Measurements from ENCODE around the gene SIGLEC5. TPM values are rescaled to one million over a fixed set of nuclear protein-coding genes. Genes with fewer than 3 reads are reported as not detected.

Gene SIGLEC5
- total and polyA plus RNA-seq, 10 donors = 5.9 to 12.9 (median 9.8) TPM; not detected in 5

- TF ChIP-seq POLR2A (IDR thresholded peaks at IDR 0.05) (no peak), POLR2AphosphoS5 (IDR thresholded peaks at IDR 0.05) (no peak), CTCF (IDR thresholded peaks at IDR 0.05 in 8 of 11, conservative IDR thresholded peaks at IDR 0.05 in 3 of 11) (no peak)
- 83 to 99% (median 90%) methylated on average over 3 of the region's 3 CpGs for WGBS, 5 donors
- H3K27ac ChIP-seq = no peak overlapping the region
- H3K9me3 ChIP-seq = no peaks in the 10 kb centered on the region
- DNase-seq = no peak
- peaks cover 9 to 50% (median 33%) of the 10 kb centered on the region in 6 donors for H3K4me1 ChIP-seq
- no peaks in the 10 kb centered on the region for H3K27me3 ChIP-seq (replicated peaks in 1 of 7)
- H3K4me3 ChIP-seq = no peak overlapping the region
- peaks cover 0 to 52% (median 19%) of the 10 kb centered on the region in 6 donors for H3K36me3 ChIP-seq
- intact Hi-C loops (cut with DNase I; ENCODE audit: low total_unique reads) = no loop called here
Measured at GRCh38 chr19:51573331-51573730, 56.9 kb downstream of the SIGLEC5 start.

- Histone ChIP-seq H3K4me1 (peaks cover 9 to 50% (median 33%) of the 10 kb centered on the region in 6 donors), H3K27me3 (replicated peaks in 1 of 7) (no peaks in the 10 kb centered on the region), H3K27ac (no peak overlapping the region), H3K4me3 (peak overlapping the region in 1 of 8 donors; percentile 89), H3K9me3 (no peaks in the 10 kb centered on the region), H3K36me3 (peaks cover 0 to 48% (median 19%) of the 10 kb centered on the region in 6 donors)
- intact Hi-C loops (cut with DNase I; ENCODE audit: low total_unique reads) = no loop called here
- no peak for DNase-seq
- TF ChIP-seq CTCF (IDR thresholded peaks at IDR 0.05 in 8 of 11, conservative IDR thresholded peaks at IDR 0.05 in 3 of 11) (no peak), POLR2A (IDR thresholded peaks at IDR 0.05) (no peak), POLR2AphosphoS5 (IDR thresholded peaks at IDR 0.05) (no peak)
- 75 to 98% (median 92%) methylated on average over 4 of the region's 4 CpGs for WGBS, 5 donors
Measured at GRCh38 chr19:51572908-51573307, 57.3 kb downstream of the SIGLEC5 start.

GRCh38 chr19:51572410-51572809, 57.8 kb downstream of the SIGLEC5 start:
- intact Hi-C loops (cut with DNase I; ENCODE audit: low total_unique reads) = no loop called here
- H3K27ac ChIP-seq = no peak overlapping the region
- TF ChIP-seq POLR2AphosphoS5 (IDR thresholded peaks at IDR 0.05) (no peak), CTCF (IDR thresholded peaks at IDR 0.05 in 8 of 11, conservative IDR thresholded peaks at IDR 0.05 in 3 of 11) (no peak), POLR2A (IDR thresholded peaks at IDR 0.05) (no peak)
- peaks cover 0 to 45% (median 19%) of the 10 kb centered on the region in 6 donors for H3K36me3 ChIP-seq
- peaks cover 9 to 50% (median 33%) of the 10 kb centered on the region in 6 donors for H3K4me1 ChIP-seq
- WGBS, 5 donors = 23 to 45% (median 25%) methylated on average over 3 of the region's 3 CpGs
- no peak for DNase-seq
- H3K4me3 ChIP-seq = peak overlapping the region in 6 of 8 donors; percentile 55 to 89 (median 64)
- H3K9me3 ChIP-seq = no peaks in the 10 kb centered on the region
- H3K27me3 ChIP-seq (replicated peaks in 1 of 7) = no peaks in the 10 kb centered on the region

- H3K36me3 ChIP-seq = peaks cover 0 to 37% (median 16%) of the 10 kb centered on the region in 6 donors
- DNase-seq = no peak
Measured at GRCh38 chr19:51571599-51571998, 58.6 kb downstream of the SIGLEC5 start.

More at GRCh38 chr19:51571599-51571998, 58.6 kb downstream of the SIGLEC5 start:
- WGBS, 5 donors = 7 to 11% (median 8%) methylated on average over 8 of the region's 8 CpGs
- intact Hi-C loops (cut with DNase I; ENCODE audit: low total_unique reads) = no loop called here
- no peaks in the 10 kb centered on the region for H3K9me3 ChIP-seq
- no peaks in the 10 kb centered on the region for H3K27me3 ChIP-seq (replicated peaks in 1 of 7)
- TF ChIP-seq POLR2AphosphoS5 (IDR thresholded peaks at IDR 0.05) (no peak), CTCF (IDR thresholded peaks at IDR 0.05 in 8 of 11, conservative IDR thresholded peaks at IDR 0.05 in 3 of 11) (no peak), POLR2A (IDR thresholded peaks at IDR 0.05) (no peak)
- H3K27ac ChIP-seq = peak overlapping the region in 5 of 8 donors; percentile 70 to 85 (median 74)
- H3K4me3 ChIP-seq = peak overlapping the region; percentile 47 to 89 (median 64)
- peaks cover 9 to 47% (median 33%) of the 10 kb centered on the region in 6 donors for H3K4me1 ChIP-seq

All from spleen (tissue), 11 donors.